ENCODE data around the gene LIX1L.

- no peak for TF ChIP-seq GATA3 (IDR thresholded peaks at IDR 0.05; ENCODE audit: low read depth, low read length)
- no peak for TF ChIP-seq GATA2 (IDR thresholded peaks at IDR 0.05; ENCODE audit: low read depth, low read length)
These were observed 36.7 kb upstream of the LIX1L start for GRCh38 chr1:145994391-145995120.
